ENCODE data around the gene GDI2.
"Not testable (repeated sequence)": the region's sequence is repeated elsewhere in the genome, so short reads cannot be mapped to it uniquely, and the experiment has no call there.

The GDI2 gene

GRCh38 chr10:5818894-5819293 is 5.7 kb upstream of the GDI2 start:
- Histone ChIP-seq H3K27ac (ENCODE audit: low read length) (no peak overlapping the region), H3K9me3 (ENCODE audit: control insufficient read depth, low read depth, low read length) (no peaks in the 10 kb centered on the region), H3K9ac (ENCODE audit: low read length) (no peak overlapping the region), H3K4me1 (ENCODE audit: control insufficient read depth, low read depth, low read length) (peaks cover 8% of the 10 kb centered on the region), H3K27me3 (ENCODE audit: control insufficient read depth, insufficient read depth, low read length) (no peaks in the 10 kb centered on the region), H3K36me3 (ENCODE audit: control insufficient read depth, low read depth, low read length) (no peaks in the 10 kb centered on the region), H3K4me3 (ENCODE audit: low read length) (no peak overlapping the region)

GRCh38 chr10:5818048-5818331 is 4.8 kb upstream of the GDI2 start:
- Histone ChIP-seq H3K4me1 (ENCODE audit: control insufficient read depth, low read depth, low read length) (peaks cover 8% of the 10 kb centered on the region), H3K27me3 (ENCODE audit: control insufficient read depth, insufficient read depth, low read length) (no peaks in the 10 kb centered on the region), H3K9ac (ENCODE audit: low read length) (no peak overlapping the region), H3K27ac (ENCODE audit: low read length) (no peak overlapping the region), H3K36me3 (ENCODE audit: control insufficient read depth, low read depth, low read length) (no peaks in the 10 kb centered on the region), H3K9me3 (ENCODE audit: control insufficient read depth, low read depth, low read length) (no peaks in the 10 kb centered on the region), H3K4me3 (ENCODE audit: low read length) (no peak overlapping the region)

- no peak overlapping the region for H3K27ac ChIP-seq (ENCODE audit: low read length)
- no peak overlapping the region for H3K4me3 ChIP-seq (ENCODE audit: low read length)
- H3K9me3 ChIP-seq (ENCODE audit: control insufficient read depth, low read depth, low read length): no peaks in the 10 kb centered on the region
- peaks cover 8% of the 10 kb centered on the region for H3K4me1 ChIP-seq (ENCODE audit: control insufficient read depth, low read depth, low read length)
- no peak overlapping the region for H3K9ac ChIP-seq (ENCODE audit: low read length)
- no peaks in the 10 kb centered on the region for H3K36me3 ChIP-seq (ENCODE audit: control insufficient read depth, low read depth, low read length)
- no peaks in the 10 kb centered on the region for H3K27me3 ChIP-seq (ENCODE audit: control insufficient read depth, insufficient read depth, low read length)
These were observed 4.3 kb upstream of the GDI2 start for GRCh38 chr10:5817322-5818047.

- H3K9me3 ChIP-seq (ENCODE audit: control insufficient read depth, low read depth, low read length): no peaks in the 10 kb centered on the region
- H3K36me3 ChIP-seq (ENCODE audit: control insufficient read depth, low read depth, low read length): peaks cover 2% of the 10 kb centered on the region
- peaks cover 11% of the 10 kb centered on the region for H3K4me1 ChIP-seq (ENCODE audit: control insufficient read depth, low read depth, low read length)
- H3K27ac ChIP-seq (ENCODE audit: low read length): no peak overlapping the region
- no peaks in the 10 kb centered on the region for H3K27me3 ChIP-seq (ENCODE audit: control insufficient read depth, insufficient read depth, low read length)
- no peak overlapping the region for H3K4me3 ChIP-seq (ENCODE audit: low read length)
- H3K9ac ChIP-seq (ENCODE audit: low read length): no peak overlapping the region
These were observed 2.9 kb upstream of the GDI2 start for GRCh38 chr10:5816170-5816569.

GRCh38 chr10:5814110-5815107 is 1.2 kb upstream of the GDI2 start:
- H3K27ac ChIP-seq (ENCODE audit: low read length): peak overlapping the region; percentile 94
- no peaks in the 10 kb centered on the region for H3K9me3 ChIP-seq (ENCODE audit: control insufficient read depth, low read depth, low read length)
- peaks cover 20% of the 10 kb centered on the region for H3K4me1 ChIP-seq (ENCODE audit: control insufficient read depth, low read depth, low read length)
- peak overlapping the region; percentile 97 for H3K4me3 ChIP-seq (ENCODE audit: low read length)
- H3K9ac ChIP-seq (ENCODE audit: low read length): peak overlapping the region; percentile 99
- H3K36me3 ChIP-seq (ENCODE audit: control insufficient read depth, low read depth, low read length): peaks cover 4% of the 10 kb centered on the region
- H3K27me3 ChIP-seq (ENCODE audit: control insufficient read depth, insufficient read depth, low read length): no peaks in the 10 kb centered on the region

GRCh38 chr10:5813091-5813340 is 218 bp downstream of the GDI2 start:
- H3K4me1 ChIP-seq (ENCODE audit: control insufficient read depth, low read depth, low read length): peaks cover 20% of the 10 kb centered on the region
- H3K27ac ChIP-seq (ENCODE audit: low read length): peak overlapping the region; percentile 80
- peaks cover 4% of the 10 kb centered on the region for H3K36me3 ChIP-seq (ENCODE audit: control insufficient read depth, low read depth, low read length)
- H3K4me3 ChIP-seq (ENCODE audit: low read length): peak overlapping the region; percentile 97
- peak overlapping the region; percentile 99 for H3K9ac ChIP-seq (ENCODE audit: low read length)
- no peaks in the 10 kb centered on the region for H3K27me3 ChIP-seq (ENCODE audit: control insufficient read depth, insufficient read depth, low read length)
- H3K9me3 ChIP-seq (ENCODE audit: control insufficient read depth, low read depth, low read length): no peaks in the 10 kb centered on the region

- Histone ChIP-seq H3K9me3 (ENCODE audit: control insufficient read depth, low read depth, low read length) (no peaks in the 10 kb centered on the region), H3K27me3 (ENCODE audit: control insufficient read depth, insufficient read depth, low read length) (no peaks in the 10 kb centered on the region), H3K36me3 (ENCODE audit: control insufficient read depth, low read depth, low read length) (peaks cover 4% of the 10 kb centered on the region), H3K4me1 (ENCODE audit: control insufficient read depth, low read depth, low read length) (peaks cover 20% of the 10 kb centered on the region), H3K27ac (ENCODE audit: low read length) (peak overlapping the region; percentile 80), H3K9ac (ENCODE audit: low read length) (peak overlapping the region; percentile 99), H3K4me3 (ENCODE audit: low read length) (peak overlapping the region; percentile 97)
These were observed 747 bp downstream of the GDI2 start for GRCh38 chr10:5812283-5813090.

GRCh38 chr10:5811387-5811821 is 1.8 kb downstream of the GDI2 start:
- Histone ChIP-seq H3K27ac (ENCODE audit: low read length) (no peak overlapping the region), H3K9ac (ENCODE audit: low read length) (peak overlapping the region; percentile 99), H3K27me3 (ENCODE audit: control insufficient read depth, insufficient read depth, low read length) (no peaks in the 10 kb centered on the region), H3K9me3 (ENCODE audit: control insufficient read depth, low read depth, low read length) (no peaks in the 10 kb centered on the region), H3K4me1 (ENCODE audit: control insufficient read depth, low read depth, low read length) (peaks cover 20% of the 10 kb centered on the region), H3K36me3 (ENCODE audit: control insufficient read depth, low read depth, low read length) (peaks cover 4% of the 10 kb centered on the region), H3K4me3 (ENCODE audit: low read length) (peak overlapping the region; percentile 97)

- peaks cover 9% of the 10 kb centered on the region for H3K36me3 ChIP-seq (ENCODE audit: control insufficient read depth, low read depth, low read length)
- H3K9me3 ChIP-seq (ENCODE audit: control insufficient read depth, low read depth, low read length): no peaks in the 10 kb centered on the region
- H3K9ac ChIP-seq (ENCODE audit: low read length): peak overlapping the region; percentile 12
- no peaks in the 10 kb centered on the region for H3K27me3 ChIP-seq (ENCODE audit: control insufficient read depth, insufficient read depth, low read length)
- peak overlapping the region; percentile 97 for H3K4me3 ChIP-seq (ENCODE audit: low read length)
- H3K4me1 ChIP-seq (ENCODE audit: control insufficient read depth, low read depth, low read length): peaks cover 20% of the 10 kb centered on the region
- H3K27ac ChIP-seq (ENCODE audit: low read length): no peak overlapping the region
These were observed 3.0 kb downstream of the GDI2 start for GRCh38 chr10:5810225-5810624.

GRCh38 chr10:5809527-5810154 is 3.6 kb downstream of the GDI2 start:
- Histone ChIP-seq H3K9me3 (ENCODE audit: control insufficient read depth, low read depth, low read length) (no peaks in the 10 kb centered on the region), H3K9ac (ENCODE audit: low read length) (no peak overlapping the region), H3K4me3 (ENCODE audit: low read length) (no peak overlapping the region), H3K27ac (ENCODE audit: low read length) (no peak overlapping the region), H3K4me1 (ENCODE audit: control insufficient read depth, low read depth, low read length) (peaks cover 17% of the 10 kb centered on the region), H3K36me3 (ENCODE audit: control insufficient read depth, low read depth, low read length) (peaks cover 9% of the 10 kb centered on the region), H3K27me3 (ENCODE audit: control insufficient read depth, insufficient read depth, low read length) (no peaks in the 10 kb centered on the region)

- peaks cover 12% of the 10 kb centered on the region for H3K4me1 ChIP-seq (ENCODE audit: control insufficient read depth, low read depth, low read length)
- H3K36me3 ChIP-seq (ENCODE audit: control insufficient read depth, low read depth, low read length); H3K9me3 ChIP-seq (ENCODE audit: control insufficient read depth, low read depth, low read length); H3K9ac ChIP-seq (ENCODE audit: low read length); H3K4me3 ChIP-seq (ENCODE audit: low read length); H3K27me3 ChIP-seq (ENCODE audit: control insufficient read depth, insufficient read depth, low read length); H3K27ac ChIP-seq (ENCODE audit: low read length): not testable (repeated sequence)
These were observed 4.3 kb downstream of the GDI2 start for GRCh38 chr10:5808783-5809392.

All from iPS-18a (cell line).